Measurements from ENCODE around the gene CLEC16A.

The CLEC16A gene

GRCh38 chr16:11105038-11105903 is 160.9 kb downstream of the CLEC16A start:
- Histone ChIP-seq H3K36me3 (ENCODE audit: control insufficient read depth, insufficient read depth, low read length) (no peaks in the 10 kb centered on the region), H3K4me3 (replicated peaks; ENCODE audit: low read depth, low read length) (no peak overlapping the region; the same call in 1 of the 2 replicates), H3K27me3 (replicated peaks; ENCODE audit: control insufficient read depth, insufficient read depth, low read length) (no peaks in the 10 kb centered on the region)
- peak; percentile 72 for DNase-seq (ENCODE audit: extremely low read depth, insufficient read length)
- TF ChIP-seq CTCF (IDR thresholded peaks at IDR 0.05; ENCODE audit: insufficient read depth, low read length, poor library complexity, severe bottlenecking) = no peak

DNA sequence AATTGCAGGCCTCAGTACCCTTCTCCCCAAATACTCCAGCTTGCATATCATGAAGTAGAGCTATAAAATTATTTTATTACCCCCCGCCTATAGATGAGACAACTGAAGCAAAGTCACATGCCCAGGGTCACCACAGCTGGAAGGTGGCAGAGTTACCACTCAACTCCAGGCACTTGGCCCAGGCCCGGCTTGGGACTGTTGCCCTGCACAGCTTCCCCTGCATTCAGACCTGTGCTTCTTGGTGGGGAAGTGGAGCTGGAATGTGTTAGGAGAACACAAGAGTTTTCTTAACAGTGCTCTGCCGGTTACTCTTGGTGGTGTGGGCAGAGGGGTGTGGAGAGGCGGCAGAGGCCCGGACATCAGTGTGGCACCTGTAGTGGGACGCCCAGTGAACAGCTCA is 162.4 kb downstream of the CLEC16A start:
- no peak for DNase-seq (ENCODE audit: extremely low read depth, insufficient read length)
- Histone ChIP-seq H3K4me3 (replicated peaks; ENCODE audit: low read depth, low read length) (no peak overlapping the region), H3K27me3 (replicated peaks; ENCODE audit: control insufficient read depth, insufficient read depth, low read length) (no peaks in the 10 kb centered on the region), H3K36me3 (ENCODE audit: control insufficient read depth, insufficient read depth, low read length) (no peaks in the 10 kb centered on the region)
- TF ChIP-seq CTCF (IDR thresholded peaks at IDR 0.05; ENCODE audit: insufficient read depth, low read length, poor library complexity, severe bottlenecking) = no peak

- TF ChIP-seq CTCF (IDR thresholded peaks at IDR 0.05; ENCODE audit: insufficient read depth, low read length, poor library complexity, severe bottlenecking) = no peak
- Histone ChIP-seq H3K36me3 (ENCODE audit: control insufficient read depth, insufficient read depth, low read length) (no peaks in the 10 kb centered on the region), H3K4me3 (replicated peaks; ENCODE audit: low read depth, low read length) (no peak overlapping the region), H3K27me3 (replicated peaks; ENCODE audit: control insufficient read depth, insufficient read depth, low read length) (no peaks in the 10 kb centered on the region)
- no peak for DNase-seq (ENCODE audit: extremely low read depth, insufficient read length)
These were observed 163.6 kb downstream of the CLEC16A start for GRCh38 chr16:11107780-11108465.

DNA sequence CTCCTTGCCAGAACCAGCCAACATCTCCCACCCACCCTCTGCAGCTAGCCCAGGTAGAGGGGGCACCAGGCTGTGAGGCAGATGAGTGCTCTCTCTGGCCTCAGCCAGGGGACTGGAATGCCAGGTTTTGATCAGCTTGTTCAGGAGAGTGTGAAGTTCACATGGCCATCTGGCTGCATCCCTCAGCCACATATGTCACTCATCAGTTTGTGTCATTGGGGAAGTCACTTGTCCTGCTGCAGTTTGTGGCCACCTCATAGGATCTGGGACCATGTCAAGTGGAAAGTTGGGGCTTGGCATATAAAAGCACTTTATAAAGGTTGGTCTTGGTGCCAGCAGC is 164.1 kb downstream of the CLEC16A start:
- Histone ChIP-seq H3K36me3 (ENCODE audit: control insufficient read depth, insufficient read depth, low read length) (no peaks in the 10 kb centered on the region), H3K27me3 (replicated peaks; ENCODE audit: control insufficient read depth, insufficient read depth, low read length) (no peaks in the 10 kb centered on the region), H3K4me3 (replicated peaks; ENCODE audit: low read depth, low read length) (no peak overlapping the region)
- no peak for DNase-seq (ENCODE audit: extremely low read depth, insufficient read length)
- no peak for TF ChIP-seq CTCF (IDR thresholded peaks at IDR 0.05; ENCODE audit: insufficient read depth, low read length, poor library complexity, severe bottlenecking)

GRCh38 chr16:11109566-11109965 is 165.2 kb downstream of the CLEC16A start:
- H3K27me3 ChIP-seq (replicated peaks; ENCODE audit: control insufficient read depth, insufficient read depth, low read length) = no peaks in the 10 kb centered on the region
- no peak for TF ChIP-seq CTCF (IDR thresholded peaks at IDR 0.05; ENCODE audit: insufficient read depth, low read length, poor library complexity, severe bottlenecking)

More at GRCh38 chr16:11109566-11109965, 165.2 kb downstream of the CLEC16A start:
- no peak for DNase-seq (ENCODE audit: extremely low read depth, insufficient read length)
- no peak overlapping the region for H3K4me3 ChIP-seq (replicated peaks; ENCODE audit: low read depth, low read length)
- no peaks in the 10 kb centered on the region for H3K36me3 ChIP-seq (ENCODE audit: control insufficient read depth, insufficient read depth, low read length)

Data from GM06990 (cell line).